K562 (cell line): Measurements from ENCODE around the gene KNOP1. TPM values are rescaled to one million over a fixed set of nuclear protein-coding genes. Genes with fewer than 3 reads are reported as not detected.

ENCODE experiments used
- ATAC-seq: fragments of 200-7000 bp; cut with Tn5 transposase; 3 replicates; pipeline ENCODE4 v1.9.1; 2020; ENCODE audit warnings: moderate library complexity
- BruUV-seq: library from RNA; stranded (reverse); fragments of 400-500 nt; replicated peaks from 2 replicates; lab custom pipeline; 2021; lab: Mats Ljungman, UMichigan
- CTCF ChIA-PET: fragments of 300-600 bp; formaldehyde crosslinking; extraction: SDS; loops from one replicate; lab custom pipeline; 2021; ENCODE audit warnings: low intra/inter-chr PET ratio; lab: Yijun Ruan, JAX
- POLR2A ChIA-PET: fragments of 300-600, 350-650 bp; sonication (Branson Sonifier 250); formaldehyde crosslinking; extraction: SDS; loops from one replicate; lab custom pipeline; 2021; ENCODE audit warnings: antibody characterized with exemption, inconsistent platforms; lab: Yijun Ruan, JAX
- DNase-seq, 4 experiments: peaks; one replicate each; pipeline versions ENCODE4 v3.0.0 to v3.0.0-alpha.2; 2011 to 2018; ENCODE audit warnings: low spot score in 3 of 4, mixed read lengths in 3 of 4; ENCODE audit errors: extremely low read depth in 1 of 4
- FAIRE-seq: peaks from 2 replicates; lab custom pipeline; 2011; peaks lifted over from hg19 to GRCh38; lab: Jason Lieb, UNC
- H2AFZ ChIP-seq: 2 replicates; pipeline ENCODE4 v1.6.0; 2011; ENCODE audit warnings: low read depth, low read length, control low read depth, inconsistent platforms
- H3K27ac ChIP-seq: fragments of 200-600 bp; 3 replicates; pipeline ENCODE4 v1.8.0; 2011; ENCODE audit warnings: low read depth, mild to moderate bottlenecking, control low read depth, inconsistent platforms, low read length, moderate library complexity, mixed read lengths; ENCODE audit errors: extremely low read depth
- H3K27me3 ChIP-seq, 2 experiments: fragments of 300-600 bp in 1 of 2; 2 replicates in 1 of 2; 3 replicates in 1 of 2; pipeline versions ENCODE4 v1.6.0 to v1.8.0; 2011; ENCODE audit warnings: inconsistent platforms in 2 of 2, low read length in 2 of 2, mild to moderate bottlenecking in 1 of 2, mixed read lengths in 1 of 2, moderate library complexity in 1 of 2; ENCODE audit not compliant: control insufficient read depth in 2 of 2, insufficient read depth in 2 of 2
- H3K36me3 ChIP-seq: fragments of 300-600 bp; 3 replicates; pipeline ENCODE4 v1.8.0; 2011; ENCODE audit warnings: mild to moderate bottlenecking, low read length, inconsistent platforms; ENCODE audit not compliant: control insufficient read depth, insufficient read depth
- H3K4me1 ChIP-seq, 2 experiments: fragments of 200-600 bp in 1 of 2; replicated peaks in 1 of 2; 2 replicates in 1 of 2; 3 replicates in 1 of 2; pipeline versions ENCODE4 v1.5.1 to v1.8.0; 2011; ENCODE audit warnings: inconsistent platforms in 2 of 2, low read length in 2 of 2, mild to moderate bottlenecking in 1 of 2, mixed read lengths in 1 of 2, moderate library complexity in 1 of 2; ENCODE audit not compliant: control insufficient read depth in 2 of 2, insufficient read depth in 2 of 2
- H3K4me2 ChIP-seq: 2 replicates; pipeline ENCODE4 v1.6.1; 2011; ENCODE audit warnings: low read length, control low read depth, inconsistent platforms, mixed read lengths; ENCODE audit not compliant: insufficient read depth
- H3K4me3 ChIP-seq: fragments of 200-600 bp; sonication (generic), shearing (Covaris generic); 2 replicates; pipeline ENCODE4 v1.5.1; 2016; ENCODE audit warnings: control low read depth, inconsistent platforms
- H3K79me2 ChIP-seq: fragments of 200-600 bp; 3 replicates; pipeline ENCODE4 v1.8.0; 2011; ENCODE audit warnings: low read length, inconsistent platforms; ENCODE audit not compliant: control insufficient read depth, insufficient read depth
- H3K9ac ChIP-seq, 2 experiments: 2 replicates each; pipeline versions ENCODE4 v1.6.0 to v1.6.1; 2011; ENCODE audit warnings: low read depth in 2 of 2, low read length in 2 of 2, control low read depth in 1 of 2, inconsistent platforms in 1 of 2, mild to moderate bottlenecking in 1 of 2, mixed read lengths in 1 of 2; ENCODE audit not compliant: insufficient read depth in 1 of 2
- H3K9me1 ChIP-seq: one replicate; pipeline ENCODE4 v1.6.0; 2011; ENCODE audit warnings: inconsistent platforms, mild to moderate bottlenecking, low read length, moderate library complexity; ENCODE audit not compliant: control insufficient read depth, insufficient read depth
- H3K9me3 ChIP-seq: replicated peaks from 2 replicates; pipeline ENCODE4 v1.5.1; 2011; ENCODE audit warnings: low read depth, low read length, inconsistent platforms; ENCODE audit not compliant: control insufficient read depth, insufficient read depth
- H4K20me1 ChIP-seq: replicated peaks from 2 replicates; pipeline ENCODE4 v1.6.1; 2011; ENCODE audit warnings: low read length, inconsistent platforms, mixed read lengths; ENCODE audit not compliant: control insufficient read depth, insufficient read depth
- CHD4 ChIP-seq: fragments of 200-600 bp; sonication (generic); IDR thresholded peaks from 3 replicates; pipeline ENCODE4 v1.6.1; 2012; ENCODE audit warnings: low read depth, mild to moderate bottlenecking, mixed read lengths, low read length, inconsistent platforms; ENCODE audit not compliant: insufficient read depth, insufficient replicate concordance, poor library complexity, severe bottlenecking
- HMG20B ChIP-seq: fragments of 250-450 bp; sonication (Bioruptor Pico); IDR thresholded peaks from 2 replicates; pipeline ENCODE4 v1.5.0; 2021; ENCODE audit warnings: mild to moderate bottlenecking
- MYC ChIP-seq, 2 experiments: fragments of 250-450 bp in 1 of 2; sonication (Bioruptor Pico) in 1 of 2; IDR thresholded peaks; 2 replicates each; pipeline versions ENCODE4 v1.5.1 to v1.6.1; 2012 to 2021; ENCODE audit warnings: low read depth in 2 of 2, borderline replicate concordance in 1 of 2, improper control_type of control experiment in 1 of 2, low read length in 1 of 2, mild to moderate bottlenecking in 1 of 2, moderate library complexity in 1 of 2
- NELFE ChIP-seq: IDR thresholded peaks from 2 replicates; pipeline ENCODE4 v1.6.1; 2011; ENCODE audit warnings: mild to moderate bottlenecking; ENCODE audit not compliant: insufficient read depth, insufficient read length
- RBFOX2 ChIP-seq: fragments of 200-400 bp; formaldehyde crosslinking; IDR thresholded peaks from 2 replicates; pipeline ENCODE4 v1.6.1; 2017; ENCODE audit warnings: low read depth, mild to moderate bottlenecking, low read length, moderate library complexity
- SIN3B ChIP-seq: fragments of 450-650 bp; IDR thresholded peaks from 2 replicates; pipeline ENCODE4 v1.6.1; 2017; ENCODE audit warnings: low read depth, mild to moderate bottlenecking, moderate library complexity
- SLC30A9 ChIP-seq: fragments of 250-450 bp; sonication (Bioruptor Pico); IDR thresholded peaks from 2 replicates; pipeline ENCODE4 v1.8.0; 2022; ENCODE audit warnings: mild to moderate bottlenecking, moderate library complexity
- SRSF1 ChIP-seq: fragments of 200-400 bp; formaldehyde crosslinking; IDR thresholded peaks from 2 replicates; pipeline ENCODE4 v1.6.1; 2017; ENCODE audit warnings: mild to moderate bottlenecking, low read depth, low read length, moderate library complexity
- WGBS: fragments of 100-300 bp; shearing (Covaris generic); methylation state at CpG from one replicate; pipeline ENCODE4 v1.1.6; 2016; ENCODE audit warnings: low coverage, mixed read lengths; ENCODE audit not compliant: insufficient coverage; ENCODE audit errors: missing lambda C conversion rate; 5-methylcytosine and 5-hydroxymethylcytosine counted together
- in situ Hi-C: fragments of 300-500 bp; cut with MboI; formaldehyde crosslinking; loops from 4 replicates; pipeline ENCODE4 v1.15.0; 2018; ENCODE audit warnings: inconsistent platforms, mixed read lengths
- intact Hi-C: fragments of 100-400 bp; cut with micrococcal nuclease; formaldehyde crosslinking; loops from 2 replicates; pipeline ENCODE4 v1.14.2; 2022
- polyA plus RNA-seq, 8 experiments: library from polyadenylated mRNA; depleted of rRNA in 4 of 8; stranded (reverse) in 5 of 8; unstranded in 3 of 8; fragments of >200 nt; fragmentation: Nextera tagmentation in 2 of 8; fragmentation: Illumina TruSeq in 1 of 8; extraction: Ambion mirVana in 2 of 8; extraction: Trizol in 1 of 8; gene quantifications; 2 replicates each; pipeline versions ENCODE4 v1.2.1 to v1.2.3, GENCODE V29; 2011 to 2014; ENCODE audit warnings: inconsistent platforms in 1 of 8, missing spikeins in 1 of 8
- total RNA-seq, 7 experiments: library from RNA; depleted of rRNA in 6 of 7; stranded (reverse); fragments of >200 nt in 6 of 7; fragmentation: Illumina TruSeq in 2 of 7; extraction: Trizol in 2 of 7; gene quantifications; 2 replicates each; pipeline versions ENCODE4 v1.2.1 to v1.2.3, GENCODE V29; 2011 to 2021; ENCODE audit warnings: low replicate concordance in 1 of 7
- TF ChIP-seq, protein P1 (sequence below): fragments of 450-650 bp; conservative IDR thresholded peaks from 2 replicates; pipeline ENCODE4 v1.6.1; 2016; ENCODE audit warnings: missing genetic modification characterization, low read depth, mild to moderate bottlenecking, control low read depth, missing compliant biosample characterization
- TF ChIP-seq, protein P2 (sequence below): fragments of 250-450 bp; sonication (Bioruptor Pico); IDR thresholded peaks from 2 replicates; pipeline ENCODE4 v1.8.0; 2022; ENCODE audit warnings: moderate library complexity, mild to moderate bottlenecking, inconsistent platforms
- TF ChIP-seq, protein P3 (sequence below): fragments of 450-650 bp; formaldehyde crosslinking; IDR thresholded peaks from 2 replicates; pipeline ENCODE4 v1.4.0; 2020; ENCODE audit warnings: mild to moderate bottlenecking, moderate library complexity
- TF ChIP-seq, protein P4 (sequence below): fragments of 450-650 bp; IDR thresholded peaks from 2 replicates; pipeline ENCODE4 v1.6.1; 2017; ENCODE audit warnings: antibody characterized with exemption, mild to moderate bottlenecking

The KNOP1 gene
- total and polyA plus RNA-seq, 9 of the 15 experiments (the other 6 are each of a cell fraction or from before 2014, with no cell fraction given), result 22.4 to 57.6 (median 39.3) TPM

DNA sequence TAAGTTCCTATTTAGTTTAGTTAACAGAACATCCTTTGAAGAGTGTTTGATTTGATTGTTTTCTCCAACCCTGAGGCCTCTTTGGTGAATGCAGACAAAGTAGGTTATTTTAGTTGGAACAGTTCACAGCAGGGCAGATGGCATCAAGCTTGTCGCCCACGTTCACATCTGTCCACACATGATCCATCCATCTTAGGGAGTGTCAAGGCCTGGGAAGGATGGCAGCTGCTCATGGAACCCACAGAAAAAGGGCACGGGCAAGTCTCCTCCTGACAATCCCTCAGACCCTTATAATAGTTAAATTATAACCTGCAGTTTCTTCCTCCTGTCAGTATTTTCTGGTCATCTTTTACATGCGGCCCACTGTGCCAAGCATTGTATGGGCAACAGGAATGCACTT is 60.2 kb downstream of the KNOP1 start:
- in situ Hi-C loops, result no loop called here
- FAIRE-seq (no peak), DNase-seq (no peak), ATAC-seq (no peak)
- H3K4me3 ChIP-seq, result no peak overlapping the region
- H3K4me2 ChIP-seq, result no peak overlapping the region
- intact Hi-C loops, result no loop called here
- no peaks in the 10 kb centered on the region for H3K4me1 ChIP-seq
- ChIA-PET POLR2A (no interaction called here), CTCF (interaction anchor here (1.3 kb wide), 1 partner anchor 11 kb away, joined by 3 read pairs; no protein-coding TSS in a partner anchor)
- no peaks in the 10 kb centered on the region for H3K9me1 ChIP-seq
- H3K27ac ChIP-seq, result no peak overlapping the region
- no peak overlapping the region for H2AFZ ChIP-seq
- no peaks in the 10 kb centered on the region; a peak in 1 of 5 replicates for H3K27me3 ChIP-seq
- H3K36me3 ChIP-seq, result peaks cover 3% of the 10 kb centered on the region; the same call in 1 of the 3 replicates
- BruUV-seq, result no TSS peak
- no peaks in the 10 kb centered on the region for H3K9me3 ChIP-seq
- H4K20me1 ChIP-seq, result no peaks in the 10 kb centered on the region
- H3K9ac ChIP-seq, result no peak overlapping the region
- WGBS, result 40% methylated on average over 4 of the region's 4 CpGs
- no peaks in the 10 kb centered on the region for H3K79me2 ChIP-seq
- TF ChIP-seq, protein P1, sequence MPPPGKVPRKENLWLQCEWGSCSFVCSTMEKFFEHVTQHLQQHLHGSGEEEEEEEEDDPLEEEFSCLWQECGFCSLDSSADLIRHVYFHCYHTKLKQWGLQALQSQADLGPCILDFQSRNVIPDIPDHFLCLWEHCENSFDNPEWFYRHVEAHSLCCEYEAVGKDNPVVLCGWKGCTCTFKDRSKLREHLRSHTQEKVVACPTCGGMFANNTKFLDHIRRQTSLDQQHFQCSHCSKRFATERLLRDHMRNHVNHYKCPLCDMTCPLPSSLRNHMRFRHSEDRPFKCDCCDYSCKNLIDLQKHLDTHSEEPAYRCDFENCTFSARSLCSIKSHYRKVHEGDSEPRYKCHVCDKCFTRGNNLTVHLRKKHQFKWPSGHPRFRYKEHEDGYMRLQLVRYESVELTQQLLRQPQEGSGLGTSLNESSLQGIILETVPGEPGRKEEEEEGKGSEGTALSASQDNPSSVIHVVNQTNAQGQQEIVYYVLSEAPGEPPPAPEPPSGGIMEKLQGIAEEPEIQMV (tag), result no peak
- TF ChIP-seq, protein P2, sequence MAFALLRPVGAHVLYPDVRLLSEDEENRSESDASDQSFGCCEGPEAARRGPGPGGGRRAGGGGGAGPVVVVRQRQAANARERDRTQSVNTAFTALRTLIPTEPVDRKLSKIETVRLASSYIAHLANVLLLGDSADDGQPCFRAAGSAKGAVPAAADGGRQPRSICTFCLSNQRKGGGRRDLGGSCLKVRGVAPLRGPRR, result no peak
- TF ChIP-seq NELFE, result no peak
- no peak for TF ChIP-seq SIN3B
- TF ChIP-seq, protein P3, sequence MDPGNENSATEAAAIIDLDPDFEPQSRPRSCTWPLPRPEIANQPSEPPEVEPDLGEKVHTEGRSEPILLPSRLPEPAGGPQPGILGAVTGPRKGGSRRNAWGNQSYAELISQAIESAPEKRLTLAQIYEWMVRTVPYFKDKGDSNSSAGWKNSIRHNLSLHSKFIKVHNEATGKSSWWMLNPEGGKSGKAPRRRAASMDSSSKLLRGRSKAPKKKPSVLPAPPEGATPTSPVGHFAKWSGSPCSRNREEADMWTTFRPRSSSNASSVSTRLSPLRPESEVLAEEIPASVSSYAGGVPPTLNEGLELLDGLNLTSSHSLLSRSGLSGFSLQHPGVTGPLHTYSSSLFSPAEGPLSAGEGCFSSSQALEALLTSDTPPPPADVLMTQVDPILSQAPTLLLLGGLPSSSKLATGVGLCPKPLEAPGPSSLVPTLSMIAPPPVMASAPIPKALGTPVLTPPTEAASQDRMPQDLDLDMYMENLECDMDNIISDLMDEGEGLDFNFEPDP (CRISPR knock-in tag), result no peak
- no peak for TF ChIP-seq SLC30A9 (CRISPR knock-in tag)
- no peak for TF ChIP-seq HMG20B (CRISPR knock-in tag)
- no peak for TF ChIP-seq MYC (IDR thresholded peaks at IDR 0.05; ENCODE audit: low read depth, low read length)
- no peak for TF ChIP-seq MYC (CRISPR knock-in tag; IDR thresholded peaks at IDR 0.05; ENCODE audit: borderline replicate concordance, low read depth)
- TF ChIP-seq CHD4, result no peak
- TF ChIP-seq SRSF1, result no peak
- no peak for TF ChIP-seq RBFOX2
- TF ChIP-seq, protein P4, sequence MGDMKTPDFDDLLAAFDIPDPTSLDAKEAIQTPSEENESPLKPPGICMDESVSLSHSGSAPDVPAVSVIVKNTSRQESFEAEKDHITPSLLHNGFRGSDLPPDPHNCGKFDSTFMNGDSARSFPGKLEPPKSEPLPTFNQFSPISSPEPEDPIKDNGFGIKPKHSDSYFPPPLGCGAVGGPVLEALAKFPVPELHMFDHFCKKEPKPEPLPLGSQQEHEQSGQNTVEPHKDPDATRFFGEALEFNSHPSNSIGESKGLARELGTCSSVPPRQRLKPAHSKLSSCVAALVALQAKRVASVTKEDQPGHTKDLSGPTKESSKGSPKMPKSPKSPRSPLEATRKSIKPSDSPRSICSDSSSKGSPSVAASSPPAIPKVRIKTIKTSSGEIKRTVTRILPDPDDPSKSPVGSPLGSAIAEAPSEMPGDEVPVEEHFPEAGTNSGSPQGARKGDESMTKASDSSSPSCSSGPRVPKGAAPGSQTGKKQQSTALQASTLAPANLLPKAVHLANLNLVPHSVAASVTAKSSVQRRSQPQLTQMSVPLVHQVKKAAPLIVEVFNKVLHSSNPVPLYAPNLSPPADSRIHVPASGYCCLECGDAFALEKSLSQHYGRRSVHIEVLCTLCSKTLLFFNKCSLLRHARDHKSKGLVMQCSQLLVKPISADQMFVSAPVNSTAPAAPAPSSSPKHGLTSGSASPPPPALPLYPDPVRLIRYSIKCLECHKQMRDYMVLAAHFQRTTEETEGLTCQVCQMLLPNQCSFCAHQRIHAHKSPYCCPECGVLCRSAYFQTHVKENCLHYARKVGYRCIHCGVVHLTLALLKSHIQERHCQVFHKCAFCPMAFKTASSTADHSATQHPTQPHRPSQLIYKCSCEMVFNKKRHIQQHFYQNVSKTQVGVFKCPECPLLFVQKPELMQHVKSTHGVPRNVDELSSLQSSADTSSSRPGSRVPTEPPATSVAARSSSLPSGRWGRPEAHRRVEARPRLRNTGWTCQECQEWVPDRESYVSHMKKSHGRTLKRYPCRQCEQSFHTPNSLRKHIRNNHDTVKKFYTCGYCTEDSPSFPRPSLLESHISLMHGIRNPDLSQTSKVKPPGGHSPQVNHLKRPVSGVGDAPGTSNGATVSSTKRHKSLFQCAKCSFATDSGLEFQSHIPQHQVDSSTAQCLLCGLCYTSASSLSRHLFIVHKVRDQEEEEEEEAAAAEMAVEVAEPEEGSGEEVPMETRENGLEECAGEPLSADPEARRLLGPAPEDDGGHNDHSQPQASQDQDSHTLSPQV, result no peak
